ENCODE measurements around the gene DDX59.

The DDX59 gene

DNA sequence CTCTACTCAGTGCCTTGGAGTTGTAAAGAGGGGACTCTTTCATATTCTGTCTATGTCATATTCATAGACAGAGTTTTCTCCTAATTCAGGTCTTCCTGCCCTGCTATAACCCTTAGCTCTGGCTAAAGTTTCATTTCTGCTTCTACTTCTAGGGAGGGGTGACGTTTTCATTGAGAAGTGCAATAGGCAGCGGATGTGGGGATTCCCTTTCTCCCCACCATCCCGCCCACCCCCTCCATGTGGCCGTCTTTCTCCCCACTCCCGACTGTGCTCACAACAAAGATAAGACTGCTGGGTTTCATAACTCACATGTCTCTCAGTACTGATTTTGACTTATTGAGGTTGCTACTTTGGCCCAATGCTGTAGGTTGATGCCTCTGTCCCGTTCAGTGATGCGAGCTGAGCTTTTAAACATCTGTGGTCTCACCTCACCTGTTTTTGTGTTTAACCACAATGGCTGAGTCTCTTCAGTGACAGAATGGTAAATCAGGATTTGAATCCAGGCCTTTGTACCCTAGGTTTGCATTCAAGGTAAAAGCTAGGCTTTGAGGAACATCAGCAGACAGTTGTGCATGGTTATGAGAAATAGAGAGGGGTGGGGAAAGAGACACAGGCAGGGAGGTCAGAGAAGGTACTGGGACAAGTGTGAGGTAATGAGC is 41.4 kb downstream of the DDX59 start:
- DNase-seq, result no peak

- DNase-seq, result no peak
These were observed 42.0 kb downstream of the DDX59 start for GRCh38 chr1:200627575-200628222.

- no peak for DNase-seq
These were observed 42.7 kb downstream of the DDX59 start for GRCh38 chr1:200626853-200627534.

GRCh38 chr1:200625381-200625824 is 44.3 kb downstream of the DDX59 start:
- DNase-seq, result no peak

- DNase-seq, result no peak
These were observed 44.9 kb downstream of the DDX59 start for GRCh38 chr1:200624679-200625335.

DNA sequence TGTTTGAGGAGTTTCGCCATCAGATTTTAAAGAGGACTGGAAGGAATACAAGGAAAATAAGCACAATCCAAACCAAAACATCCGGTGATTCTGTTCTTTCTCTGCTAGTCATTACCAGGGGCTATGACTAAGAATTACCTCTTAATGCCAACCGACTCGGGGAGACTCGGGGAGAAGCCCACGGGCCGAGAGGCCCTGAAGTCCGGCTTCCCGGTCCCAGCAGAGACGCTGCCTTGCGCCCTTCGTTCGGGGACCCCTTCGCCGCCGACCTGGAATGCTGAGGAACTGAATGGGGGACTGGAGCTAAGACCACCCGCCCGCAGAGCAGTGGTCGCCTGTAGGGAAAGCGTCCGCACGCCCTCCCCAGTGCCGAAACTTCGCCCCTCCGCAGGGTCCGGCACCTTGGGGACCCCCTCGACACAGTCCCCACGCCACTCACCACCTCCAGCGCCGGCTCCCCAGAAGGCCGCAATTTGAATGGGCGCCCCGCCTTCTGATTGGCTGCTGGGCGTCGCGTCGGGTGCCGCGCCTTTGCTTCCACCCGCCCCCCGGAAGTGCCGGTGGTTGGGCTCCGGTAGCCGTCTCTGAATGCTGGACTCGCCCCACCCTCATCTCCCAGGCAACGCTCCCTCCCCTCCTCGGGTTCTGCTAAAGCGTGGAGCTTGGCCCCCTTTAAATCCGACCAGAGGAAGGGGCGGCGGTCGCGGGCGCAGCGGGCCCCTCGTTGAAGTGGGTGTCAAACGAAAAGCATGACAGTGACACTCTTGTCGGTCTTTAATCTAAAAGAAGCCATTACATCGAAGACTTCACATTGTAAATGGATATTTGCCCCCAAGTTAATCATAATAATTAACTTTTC is 49.2 kb downstream of the DDX59 start, which contains the start of gene KIF14:
Gene KIF14 (minus strand): TSS at position 479 of the 859 bp plus-strand sequence. CDS start 2,028 bp downstream, outside the sequence.
- peak; percentile 75 for DNase-seq

DNA sequence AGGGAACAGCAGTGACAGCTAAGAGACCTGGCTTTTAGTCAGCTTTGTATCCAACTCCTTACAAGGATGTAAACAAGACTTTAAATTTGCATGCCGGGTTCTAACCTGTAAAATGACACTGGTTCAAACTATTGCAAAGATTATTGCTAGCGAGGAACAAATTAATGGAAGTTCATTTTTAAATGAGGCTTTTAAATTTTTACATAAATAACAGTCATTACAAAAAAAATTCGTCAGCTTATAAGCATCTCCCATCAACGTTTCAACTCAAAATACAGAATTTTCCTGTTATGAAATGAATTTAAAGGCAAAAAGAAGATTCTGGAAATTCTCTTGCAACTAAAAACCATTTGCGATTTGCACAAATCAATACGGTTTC is 49.8 kb downstream of the DDX59 start:
- no peak for DNase-seq

GRCh38 chr1:200610846-200611245 is 58.9 kb downstream of the DDX59 start:
- no peak for DNase-seq

DNA sequence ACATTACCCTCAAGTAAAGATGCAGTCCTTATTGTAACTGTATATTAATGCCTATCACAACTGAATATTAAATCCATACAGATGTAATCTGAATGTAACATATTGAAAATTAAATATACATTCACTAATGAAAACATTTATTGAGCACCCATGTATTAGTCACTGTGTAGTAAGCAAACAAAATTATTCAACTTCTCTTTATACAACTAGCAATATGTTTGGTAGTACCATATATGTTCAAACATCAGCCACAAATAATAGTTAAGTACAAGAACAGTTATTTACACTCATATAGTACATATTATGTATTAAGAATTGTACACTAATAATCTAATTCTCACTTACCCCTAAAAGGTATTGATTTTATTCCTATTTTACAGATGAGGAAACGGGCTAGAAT is 67.1 kb downstream of the DDX59 start:
- DNase-seq, result no peak

All from NCI-H748 treated with DMSO at 0.1 percent for 48 hours (cell line).